NCI-H2227 (cell line): ENCODE data around the gene SERP1.

ENCODE experiments used
- DNase-seq: peaks from one replicate; lab custom pipeline; 2025; ENCODE audit not compliant: unreplicated experiment; lab: John Stamatoyannopoulos, UW

The SERP1 gene

GRCh38 chr3:150546226-150547044, at the start of gene SERP1, which contains the start of gene EIF2A:
TSS of gene SERP1 (minus strand) at chr3:150546496. CDS start at chr3:150546135, 361 bp downstream.
TSS of gene EIF2A (plus strand) at chr3:150546787. CDS start at chr3:150546803, 16 bp downstream.
- DNase-seq = peak; percentile 99

- DNase-seq = no peak
Measured at GRCh38 chr3:150594150-150594549, 47.9 kb upstream of the SERP1 start.

- no peak for DNase-seq
Measured at GRCh38 chr3:150589759-150590158, 43.5 kb upstream of the SERP1 start.

- DNase-seq = no peak
Measured at GRCh38 chr3:150588027-150588830, 41.9 kb upstream of the SERP1 start.

- no peak for DNase-seq
Measured at GRCh38 chr3:150583028-150583427, 36.7 kb upstream of the SERP1 start.

- no peak for DNase-seq
Measured at GRCh38 chr3:150582620-150583019, 36.3 kb upstream of the SERP1 start.

GRCh38 chr3:150581174-150581573, 34.9 kb upstream of the SERP1 start:
- DNase-seq = no peak

GRCh38 chr3:150577855-150578254, 31.6 kb upstream of the SERP1 start:
- no peak for DNase-seq

- DNase-seq = no peak
Measured at GRCh38 chr3:150567328-150567727, 21.0 kb upstream of the SERP1 start.

- no peak for DNase-seq
Measured at GRCh38 chr3:150564243-150564642, 17.9 kb upstream of the SERP1 start.

GRCh38 chr3:150557725-150558124, 11.4 kb upstream of the SERP1 start:
- no peak for DNase-seq

- no peak for DNase-seq
Measured at GRCh38 chr3:150556792-150557191, 10.5 kb upstream of the SERP1 start.

- no peak for DNase-seq
Measured at GRCh38 chr3:150555859-150556436, 9.7 kb upstream of the SERP1 start.

- no peak for DNase-seq
Measured at GRCh38 chr3:150547045-150547741, 897 bp upstream of the SERP1 start.

- peak; percentile 44 for DNase-seq
Measured at GRCh38 chr3:150545419-150546225, 674 bp downstream of the SERP1 start.

GRCh38 chr3:150544726-150545125, 1.6 kb downstream of the SERP1 start:
- no peak for DNase-seq

- no peak for DNase-seq
Measured at GRCh38 chr3:150544041-150544440, 2.3 kb downstream of the SERP1 start.

GRCh38 chr3:150543531-150543930, 2.8 kb downstream of the SERP1 start:
- no peak for DNase-seq

GRCh38 chr3:150543128-150543527, 3.2 kb downstream of the SERP1 start:
- no peak for DNase-seq

GRCh38 chr3:150540991-150541390, 5.3 kb downstream of the SERP1 start:
- DNase-seq = no peak
